SH-SY5Y (cell line): ENCODE data around the gene NEK6.

Source experiments
- GATA2 ChIP-seq: IDR thresholded peaks from 2 replicates; pipeline ENCODE4 v1.6.1; 2011; ENCODE audit warnings: mild to moderate bottlenecking, low read depth, low read length
- GATA3 ChIP-seq: IDR thresholded peaks from 2 replicates; pipeline ENCODE4 v1.6.1; 2011; ENCODE audit warnings: low read depth, mild to moderate bottlenecking, low read length, moderate library complexity

DNA sequence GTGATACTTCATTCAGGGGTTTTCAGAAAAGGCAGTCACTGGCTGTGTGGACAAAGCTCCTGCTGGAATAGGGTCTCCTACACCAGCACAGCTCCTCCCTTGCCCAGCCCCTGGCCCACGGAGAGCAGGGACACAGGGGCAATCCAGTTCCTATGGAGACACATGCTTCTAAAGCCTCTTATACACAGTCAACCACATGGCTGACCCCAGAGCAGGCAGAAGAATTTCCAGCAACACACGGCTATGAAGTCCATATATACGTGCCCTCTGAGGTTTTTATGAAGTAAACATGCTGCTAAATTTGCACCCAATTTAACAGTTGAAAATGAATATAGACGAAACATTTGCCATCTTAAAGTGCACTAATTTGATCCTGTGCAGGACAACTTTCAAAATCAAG, 138.1 kb downstream of the NEK6 start:
- no peak for TF ChIP-seq GATA3
- TF ChIP-seq GATA2, result no peak
